ENCODE results near the gene HELZ2. TPM values are rescaled to one million over a fixed set of nuclear protein-coding genes. Genes with fewer than 3 reads are reported as not detected.

Gene HELZ2
- total and polyA plus RNA-seq, 5 donors from 2014 or later = 5.8 to 124 (median 7.2) TPM

DNA sequence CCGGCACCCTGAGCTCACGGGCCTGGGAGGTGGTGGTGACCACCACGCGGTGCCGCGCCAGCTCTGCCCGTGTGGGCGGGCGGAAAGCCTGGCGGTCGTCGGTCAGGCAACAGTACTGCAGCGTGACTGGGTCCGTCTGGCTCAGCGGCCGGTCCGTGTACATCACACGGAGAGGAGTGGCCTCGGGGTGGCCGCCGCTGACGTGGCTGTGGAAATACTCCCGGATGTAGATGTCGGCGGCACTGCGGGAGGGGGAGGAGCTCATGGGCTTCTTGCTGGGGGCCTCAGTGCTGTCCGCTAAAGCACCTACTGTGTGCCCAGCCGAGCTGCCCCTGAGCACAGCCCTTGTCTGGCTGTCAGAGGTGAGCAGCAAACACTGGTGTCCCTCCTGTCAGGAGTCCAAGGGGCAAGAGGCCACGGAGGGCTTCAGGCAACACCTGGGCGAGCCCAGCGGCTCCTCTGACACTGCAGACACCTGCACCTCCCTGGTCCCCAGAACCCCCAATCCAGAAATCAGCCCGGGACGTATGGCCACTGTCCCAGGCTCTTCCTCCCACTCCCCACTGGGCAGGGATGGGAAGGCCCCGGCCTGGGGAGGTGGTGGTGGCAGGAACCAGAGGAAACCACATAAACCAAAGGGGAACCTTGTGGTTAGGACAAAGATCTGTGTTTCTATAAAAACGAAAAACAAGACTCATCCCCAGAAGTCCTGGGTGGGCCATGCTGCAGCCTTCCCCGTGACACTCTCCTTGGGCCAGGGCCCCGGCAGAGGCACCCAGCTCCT, 6.5 kb downstream of the HELZ2 start:
- no peaks in the 10 kb centered on the region for H3K9me3 ChIP-seq (ENCODE audit: control insufficient read depth in 2 of 2, low read length in 2 of 2)
- H3K4me3 ChIP-seq (ENCODE audit: low read depth, low read length) = peak overlapping the region; percentile 53
- peaks cover 16% of the 10 kb centered on the region for H3K36me3 ChIP-seq (ENCODE audit: control insufficient read depth, insufficient read depth, low read length)

DNA sequence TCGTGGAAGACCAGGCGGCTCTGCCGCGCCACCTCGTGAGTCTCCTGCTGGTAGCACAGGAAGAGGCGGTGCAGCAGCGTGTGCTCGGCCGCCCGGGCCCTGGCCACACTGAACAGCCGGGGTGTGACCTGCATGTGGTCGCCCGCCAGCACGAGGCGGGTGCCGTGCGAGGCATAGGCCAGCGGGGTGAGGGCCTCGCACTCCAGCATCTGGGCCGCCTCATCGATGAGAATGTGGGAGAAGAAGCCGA, 7.0 kb downstream of the HELZ2 start:
- peak overlapping the region; percentile 60 for H3K27ac ChIP-seq (ENCODE audit: insufficient read depth, low read length, poor library complexity, severe bottlenecking)
- Mint-ChIP-seq H3K27me3 (no peaks in the 10 kb centered on the region), H3K4me1 (peaks cover 0 to 27% (median 8%) of the 10 kb centered on the region in 4 donors), H3K27ac (no peak overlapping the region), H3K4me3 (peak overlapping the region in 3 of 4 donors; percentile 83 to 90 (median 87)), H3K36me3 (no peaks in the 10 kb centered on the region), H3K9me3 (no peaks in the 10 kb centered on the region)
- H3K9me3 ChIP-seq (ENCODE audit: control insufficient read depth in 2 of 2, low read length in 2 of 2) = no peaks in the 10 kb centered on the region
- peaks cover 16% of the 10 kb centered on the region for H3K36me3 ChIP-seq (ENCODE audit: control insufficient read depth, insufficient read depth, low read length)
- peak in 1 of 2 donors; percentile 3 for ATAC-seq (ENCODE audit: low read depth in 2 of 2)
- DNase-seq = no peak
- H3K4me1 ChIP-seq (ENCODE audit: control insufficient read depth, insufficient read depth, low read length, poor library complexity, severe bottlenecking) = peaks cover 31% of the 10 kb centered on the region
- no peak overlapping the region for H3K4me3 ChIP-seq (ENCODE audit: low read depth, low read length)
- no peaks in the 10 kb centered on the region for H3K27me3 ChIP-seq (ENCODE audit: control insufficient read depth, insufficient read depth, low read length)

More for the DNA sequence above, 6.5 kb downstream of the HELZ2 start:
- ATAC-seq (ENCODE audit: low read depth in 2 of 2) (peak; percentile 46 to 48), DNase-seq (peak; percentile 32 to 77 (median 52))
- no peaks in the 10 kb centered on the region for H3K27me3 Mint-ChIP-seq
- no peaks in the 10 kb centered on the region for H3K36me3 Mint-ChIP-seq
- peaks cover 0 to 27% (median 8%) of the 10 kb centered on the region in 4 donors for H3K4me1 Mint-ChIP-seq
- H3K9me3 Mint-ChIP-seq = no peaks in the 10 kb centered on the region
- Histone ChIP-seq H3K4me1 (ENCODE audit: control insufficient read depth, insufficient read depth, low read length, poor library complexity, severe bottlenecking) (peaks cover 37% of the 10 kb centered on the region), H3K27me3 (ENCODE audit: control insufficient read depth, insufficient read depth, low read length) (no peaks in the 10 kb centered on the region), H3K27ac (ENCODE audit: insufficient read depth, low read length, poor library complexity, severe bottlenecking) (peak overlapping the region; percentile 60)
- peak overlapping the region; percentile 56 to 79 (median 62) for H3K27ac Mint-ChIP-seq
- H3K4me3 Mint-ChIP-seq = peak overlapping the region; percentile 83 to 90 (median 87)

DNA sequence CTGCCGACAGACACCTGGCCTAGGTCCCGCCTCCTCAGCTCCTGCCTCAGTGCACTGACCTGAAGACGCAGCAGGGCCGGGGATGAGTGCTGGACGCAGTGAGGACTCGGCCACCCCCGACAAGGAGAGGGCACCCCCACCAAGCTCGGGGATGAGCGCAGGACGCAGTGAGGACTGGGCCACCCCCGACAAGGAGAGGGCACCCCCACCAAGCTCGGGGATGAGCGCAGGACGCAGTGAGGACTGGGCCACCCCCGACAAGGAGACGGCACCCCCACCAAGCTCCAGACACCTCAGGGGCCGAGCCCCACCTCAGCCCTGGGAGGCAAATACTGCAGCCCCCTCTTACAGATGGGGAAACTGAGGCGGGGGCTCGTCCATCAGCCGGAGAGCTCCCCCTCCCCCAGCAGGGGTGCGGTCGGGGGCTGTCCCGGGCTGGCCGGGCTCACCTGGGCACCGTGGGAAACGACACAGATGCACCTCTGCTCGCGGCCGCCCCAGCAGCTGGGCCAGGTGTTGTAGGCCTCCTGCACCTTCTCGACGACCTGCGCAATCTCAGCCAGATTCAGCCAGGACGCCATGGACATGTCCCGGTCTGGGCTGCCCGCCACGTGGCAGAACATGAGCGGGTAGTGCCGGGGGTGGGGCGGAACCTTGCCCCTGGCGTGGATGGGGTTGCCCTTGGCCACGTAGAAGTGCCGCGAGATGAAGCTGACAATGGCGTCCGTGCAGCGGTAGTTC, 7.5 kb downstream of the HELZ2 start:
- Mint-ChIP-seq H3K27me3 (no peaks in the 10 kb centered on the region), H3K27ac (no peak overlapping the region), H3K4me3 (peak overlapping the region in 3 of 4 donors; percentile 83 to 90 (median 87))

DNA sequence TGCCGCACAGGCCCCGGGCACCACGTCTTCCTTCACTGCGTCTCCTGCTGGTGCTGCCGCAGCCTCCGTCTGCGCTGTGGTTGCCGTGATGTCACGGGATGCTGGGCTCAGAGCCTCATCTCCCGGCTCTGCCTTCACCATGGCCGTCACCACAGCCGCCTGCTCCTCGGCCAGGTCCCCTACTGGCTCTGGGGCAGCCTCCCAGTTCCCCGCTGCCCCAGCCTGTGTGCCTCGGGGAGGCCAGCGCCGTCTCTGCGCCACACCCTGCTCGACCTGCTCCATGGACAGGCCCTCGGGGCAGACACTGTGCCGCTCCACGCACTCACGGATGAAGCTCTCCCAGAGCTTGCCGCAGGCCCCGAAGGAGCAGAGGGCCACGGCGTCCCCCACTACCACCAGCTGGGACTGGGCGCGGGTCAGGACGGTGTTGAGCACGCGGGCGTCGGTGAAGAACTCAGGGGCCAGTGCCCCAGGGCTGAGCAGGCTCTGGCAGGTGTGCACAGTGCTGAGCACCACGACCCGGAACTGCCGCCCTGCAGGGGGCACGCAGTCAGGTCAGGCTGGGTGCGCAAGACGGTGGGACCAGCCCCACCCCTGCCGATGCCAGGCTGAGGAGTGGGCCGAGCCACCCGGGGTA, 8.2 kb downstream of the HELZ2 start:
- H3K27me3 Mint-ChIP-seq = no peaks in the 10 kb centered on the region
- DNase-seq (no peak), ATAC-seq (ENCODE audit: low read depth in 2 of 2) (no peak)
- Histone ChIP-seq H3K27ac (ENCODE audit: insufficient read depth, low read length, poor library complexity, severe bottlenecking) (no peak overlapping the region), H3K9me3 (ENCODE audit: control insufficient read depth in 2 of 2, low read length in 2 of 2) (no peaks in the 10 kb centered on the region), H3K27me3 (ENCODE audit: control insufficient read depth, insufficient read depth, low read length) (no peaks in the 10 kb centered on the region), H3K4me1 (ENCODE audit: control insufficient read depth, insufficient read depth, low read length, poor library complexity, severe bottlenecking) (peaks cover 29% of the 10 kb centered on the region), H3K36me3 (ENCODE audit: control insufficient read depth, insufficient read depth, low read length) (peaks cover 23% of the 10 kb centered on the region), H3K4me3 (ENCODE audit: low read depth, low read length) (no peak overlapping the region)
- H3K36me3 Mint-ChIP-seq = no peaks in the 10 kb centered on the region
- H3K27ac Mint-ChIP-seq = no peak overlapping the region
- peaks cover 0 to 27% (median 8%) of the 10 kb centered on the region in 4 donors for H3K4me1 Mint-ChIP-seq
- H3K9me3 Mint-ChIP-seq = no peaks in the 10 kb centered on the region
- no peak overlapping the region for H3K4me3 Mint-ChIP-seq

More for the DNA sequence above, 7.5 kb downstream of the HELZ2 start:
- peaks cover 21% of the 10 kb centered on the region for H3K36me3 ChIP-seq (ENCODE audit: control insufficient read depth, insufficient read depth, low read length)
- H3K9me3 ChIP-seq (ENCODE audit: control insufficient read depth in 2 of 2, low read length in 2 of 2) = no peaks in the 10 kb centered on the region
- H3K4me1 ChIP-seq (ENCODE audit: control insufficient read depth, insufficient read depth, low read length, poor library complexity, severe bottlenecking) = peaks cover 29% of the 10 kb centered on the region
- H3K4me1 Mint-ChIP-seq = peaks cover 0 to 27% (median 8%) of the 10 kb centered on the region in 4 donors
- ATAC-seq (ENCODE audit: low read depth in 2 of 2) (no peak), DNase-seq (no peak)
- H3K27me3 ChIP-seq (ENCODE audit: control insufficient read depth, insufficient read depth, low read length) = no peaks in the 10 kb centered on the region
- H3K9me3 Mint-ChIP-seq = no peaks in the 10 kb centered on the region
- no peak overlapping the region for H3K4me3 ChIP-seq (ENCODE audit: low read depth, low read length)
- no peaks in the 10 kb centered on the region for H3K36me3 Mint-ChIP-seq
- no peak overlapping the region for H3K27ac ChIP-seq (ENCODE audit: insufficient read depth, low read length, poor library complexity, severe bottlenecking)

DNA sequence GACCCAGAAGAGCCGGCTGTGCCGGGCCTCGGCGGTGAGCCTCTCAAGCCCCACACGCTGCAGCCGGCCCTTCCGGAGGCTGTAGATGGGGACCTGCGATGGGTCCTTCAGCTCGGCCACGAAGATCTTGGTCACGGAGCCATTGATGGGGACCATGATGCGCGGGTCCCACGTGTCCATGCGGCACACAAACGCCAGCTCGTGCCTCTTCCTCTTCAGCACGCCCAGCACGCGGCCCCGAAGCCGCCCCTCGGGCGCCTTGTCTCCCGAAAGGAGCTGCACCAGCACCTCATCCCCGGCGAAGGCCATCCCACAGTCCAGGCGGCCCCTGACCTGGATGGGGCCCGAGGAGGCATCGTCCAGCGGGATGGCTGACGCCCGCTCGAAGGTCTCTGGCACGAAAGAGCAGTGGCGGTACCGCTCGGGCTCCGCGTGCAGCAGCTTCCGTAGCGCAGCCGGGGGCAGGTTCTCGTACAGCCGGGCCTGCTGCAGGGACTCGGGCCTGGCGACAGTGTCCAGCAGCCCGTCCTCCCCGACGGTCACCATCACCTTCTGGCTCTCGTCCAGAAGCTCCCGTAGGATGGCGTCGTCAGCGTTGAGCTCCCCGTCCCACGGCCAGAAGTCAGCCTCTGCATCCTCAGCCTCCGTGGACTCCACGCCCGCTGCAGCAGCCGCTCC, 8.9 kb downstream of the HELZ2 start:
- no peaks in the 10 kb centered on the region for H3K9me3 ChIP-seq (ENCODE audit: control insufficient read depth in 2 of 2, low read length in 2 of 2)
- H3K36me3 ChIP-seq (ENCODE audit: control insufficient read depth, insufficient read depth, low read length) = peaks cover 29% of the 10 kb centered on the region
- H3K27me3 ChIP-seq (ENCODE audit: control insufficient read depth, insufficient read depth, low read length) = no peaks in the 10 kb centered on the region
- no peak overlapping the region for H3K27ac Mint-ChIP-seq
- ATAC-seq (ENCODE audit: low read depth in 2 of 2) (no peak), DNase-seq (no peak)
- H3K4me3 ChIP-seq (ENCODE audit: low read depth, low read length) = no peak overlapping the region
- peaks cover 29% of the 10 kb centered on the region for H3K4me1 ChIP-seq (ENCODE audit: control insufficient read depth, insufficient read depth, low read length, poor library complexity, severe bottlenecking)
- H3K27ac ChIP-seq (ENCODE audit: insufficient read depth, low read length, poor library complexity, severe bottlenecking) = no peak overlapping the region
- H3K4me3 Mint-ChIP-seq = no peak overlapping the region
- peaks cover 0 to 27% (median 8%) of the 10 kb centered on the region in 4 donors for H3K4me1 Mint-ChIP-seq
- H3K9me3 Mint-ChIP-seq = no peaks in the 10 kb centered on the region
- H3K36me3 Mint-ChIP-seq = peaks cover 3% of the 10 kb centered on the region
- H3K27me3 Mint-ChIP-seq = no peaks in the 10 kb centered on the region

DNA sequence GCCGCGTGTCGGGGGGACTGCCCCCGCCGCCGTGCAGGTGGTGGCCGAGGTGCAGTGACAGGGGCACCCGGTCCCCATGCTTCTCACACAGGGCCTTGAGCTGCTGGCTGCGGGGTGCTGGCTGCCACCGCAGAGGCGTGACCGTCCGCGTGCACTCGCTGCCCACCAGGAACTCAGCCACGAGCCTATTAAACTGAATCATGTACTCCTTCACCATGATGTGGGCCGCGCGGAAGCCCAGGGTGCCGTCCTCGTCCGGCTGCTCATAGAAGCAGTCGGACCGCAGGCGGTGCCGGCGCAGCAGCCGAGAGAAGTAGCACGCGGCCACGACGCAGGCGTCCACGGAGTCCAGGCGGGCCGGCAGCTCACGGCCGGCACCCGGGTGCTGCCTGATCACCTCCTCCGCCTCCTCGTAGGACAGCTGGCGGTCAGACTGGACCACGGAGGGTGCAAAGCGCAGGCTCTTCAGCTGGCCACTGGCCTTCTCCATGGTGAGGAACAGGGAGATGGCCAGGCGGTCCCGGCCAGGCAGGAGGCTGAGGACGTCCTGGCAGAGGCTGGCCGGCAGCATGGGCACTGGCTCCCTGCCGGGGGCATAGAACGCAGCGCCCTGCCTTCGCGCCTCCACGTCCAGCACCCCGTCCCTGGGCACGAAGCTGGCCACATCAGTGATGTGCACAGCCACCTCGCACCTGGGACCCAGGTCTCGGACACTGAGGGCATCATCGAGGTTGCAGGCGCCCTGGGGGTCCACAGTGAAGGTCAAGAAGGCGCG, 9.8 kb downstream of the HELZ2 start:
- no peak for DNase-seq
- H3K36me3 ChIP-seq (ENCODE audit: control insufficient read depth, insufficient read depth, low read length) = peaks cover 31% of the 10 kb centered on the region
- peaks cover 3% of the 10 kb centered on the region for H3K36me3 Mint-ChIP-seq

More for the DNA sequence above, 9.8 kb downstream of the HELZ2 start:
- Mint-ChIP-seq H3K27me3 (no peaks in the 10 kb centered on the region), H3K27ac (no peak overlapping the region), H3K4me3 (no peak overlapping the region), H3K9me3 (no peaks in the 10 kb centered on the region), H3K4me1 (peaks cover 0 to 23% (median 6%) of the 10 kb centered on the region in 4 donors)
- Histone ChIP-seq H3K27ac (ENCODE audit: insufficient read depth, low read length, poor library complexity, severe bottlenecking) (no peak overlapping the region), H3K27me3 (ENCODE audit: control insufficient read depth, insufficient read depth, low read length) (no peaks in the 10 kb centered on the region), H3K4me1 (ENCODE audit: control insufficient read depth, insufficient read depth, low read length, poor library complexity, severe bottlenecking) (peaks cover 24% of the 10 kb centered on the region), H3K9me3 (ENCODE audit: control insufficient read depth in 2 of 2, low read length in 2 of 2) (no peaks in the 10 kb centered on the region), H3K4me3 (ENCODE audit: low read depth, low read length) (no peak overlapping the region)
- no peak for ATAC-seq (ENCODE audit: low read depth in 2 of 2)

Measured in CD4-positive, CD25-positive, alpha-beta regulatory T cell (primary cell).